NCI-H2227 (cell line): ENCODE data around the gene GTF2IRD1.
"Not testable (repeated sequence)": the region's sequence is repeated elsewhere in the genome, so short reads cannot be mapped to it uniquely, and the experiment has no call there.

Source experiments
- DNase-seq: peaks from one replicate; lab custom pipeline; 2025; ENCODE audit not compliant: unreplicated experiment; lab: John Stamatoyannopoulos, UW

Gene GTF2IRD1

GRCh38 chr7:74429153-74429747 lies 24.5 kb upstream of the GTF2IRD1 start:
- DNase-seq = peak; percentile 29

- DNase-seq = not testable (repeated sequence)
These were observed 23.3 kb upstream of the GTF2IRD1 start for GRCh38 chr7:74430409-74430808.

GRCh38 chr7:74430961-74431466 lies 22.7 kb upstream of the GTF2IRD1 start:
- no peak for DNase-seq

- DNase-seq = not testable (repeated sequence)
These were observed 16.5 kb upstream of the GTF2IRD1 start for GRCh38 chr7:74437291-74437571.

GRCh38 chr7:74438327-74438726 lies 15.4 kb upstream of the GTF2IRD1 start:
- DNase-seq = no peak

- no peak for DNase-seq
These were observed 14.2 kb upstream of the GTF2IRD1 start for GRCh38 chr7:74439541-74439940.

- DNase-seq = not testable (repeated sequence)
These were observed 13.6 kb upstream of the GTF2IRD1 start for GRCh38 chr7:74440143-74440542.

- DNase-seq = no peak
These were observed 11.9 kb upstream of the GTF2IRD1 start for GRCh38 chr7:74441801-74442200.

GRCh38 chr7:74443543-74444247 lies 10.0 kb upstream of the GTF2IRD1 start:
- DNase-seq = peak; percentile 79

GRCh38 chr7:74449144-74449543 lies 4.6 kb upstream of the GTF2IRD1 start:
- no peak for DNase-seq

- DNase-seq = peak; percentile 36
These were observed 3.8 kb upstream of the GTF2IRD1 start for GRCh38 chr7:74449809-74450397.

- peak; percentile 44 for DNase-seq
These were observed 871 bp upstream of the GTF2IRD1 start for GRCh38 chr7:74452748-74453321.

- DNase-seq = peak; percentile 62
These were observed 567 bp downstream of the GTF2IRD1 start for GRCh38 chr7:74454021-74454924.

- DNase-seq = no peak
These were observed 1.2 kb downstream of the GTF2IRD1 start for GRCh38 chr7:74454925-74455288.

GRCh38 chr7:74455291-74455804 lies 1.6 kb downstream of the GTF2IRD1 start:
- DNase-seq = no peak

- no peak for DNase-seq
These were observed 2.2 kb downstream of the GTF2IRD1 start for GRCh38 chr7:74455928-74456327.

GRCh38 chr7:74457007-74457406 lies 3.3 kb downstream of the GTF2IRD1 start:
- no peak for DNase-seq

- DNase-seq = no peak
These were observed 8.4 kb downstream of the GTF2IRD1 start for GRCh38 chr7:74461970-74462706.

- peak; percentile 26 for DNase-seq
These were observed 9.0 kb downstream of the GTF2IRD1 start for GRCh38 chr7:74462707-74463100.
